HG03378 (cell line): ENCODE data around the gene YBX1.
"Not testable (repeated sequence)": the region's sequence is repeated elsewhere in the genome, so short reads cannot be mapped to it uniquely, and the experiment has no call there.

ENCODE experiments used
- ATAC-seq: cut with Tn5 transposase; IDR thresholded peaks from one replicate; pipeline ENCODE4 v1.9.1; 2021; ENCODE audit warnings: mild to moderate bottlenecking, moderate library complexity; ENCODE audit not compliant: unreplicated experiment

The YBX1 gene

DNA sequence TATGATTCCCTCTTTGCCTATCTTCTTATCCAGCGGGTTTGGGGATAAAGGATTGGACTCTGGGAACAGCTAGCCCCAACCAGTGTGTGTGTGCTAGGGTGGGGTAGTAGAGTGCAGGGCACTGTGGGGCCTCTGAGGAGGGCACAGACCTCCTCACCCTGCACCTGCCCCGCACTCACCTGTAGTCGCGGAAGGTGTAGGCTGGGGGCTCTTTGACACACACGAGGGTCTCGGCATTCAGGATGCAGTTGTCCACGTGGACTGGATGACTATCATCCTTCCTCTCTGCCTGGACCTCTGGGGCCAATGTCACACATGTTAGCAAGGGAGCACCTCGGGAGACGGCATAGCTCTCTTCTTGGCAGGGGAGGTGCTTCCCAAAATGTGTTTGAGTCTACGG, 65.8 kb downstream of the YBX1 start:
- ATAC-seq = no peak

GRCh38 chr1:42748461-42749410, 66.5 kb downstream of the YBX1 start:
- no peak for ATAC-seq

GRCh38 chr1:42750041-42750440, 67.8 kb downstream of the YBX1 start:
- no peak for ATAC-seq

- ATAC-seq = not testable (repeated sequence)
Measured at GRCh38 chr1:42751511-42752070, 69.4 kb downstream of the YBX1 start.

DNA sequence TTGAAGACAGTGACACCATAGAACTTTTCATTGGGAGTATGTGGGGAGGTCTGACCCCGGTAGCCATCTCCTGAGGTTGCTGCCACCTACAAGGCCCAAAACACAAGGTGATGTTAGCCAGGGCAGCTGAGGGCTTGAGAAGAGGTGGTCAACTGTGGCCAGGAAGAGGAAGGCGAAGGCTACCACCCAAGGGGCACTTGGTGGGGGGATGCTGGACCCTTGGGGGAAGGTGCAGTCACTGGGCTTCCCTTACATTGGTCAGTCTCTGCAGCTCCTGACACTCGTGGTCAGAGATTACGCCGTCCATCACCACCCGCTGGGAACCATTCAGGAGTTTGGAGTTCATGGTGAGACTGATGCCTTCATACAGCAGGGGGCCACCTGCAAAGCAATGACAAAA, 70.1 kb downstream of the YBX1 start:
- ATAC-seq = no peak

- no peak for ATAC-seq
Measured at GRCh38 chr1:42753070-42753469, 70.9 kb downstream of the YBX1 start.
